ENCODE results near the gene LRRC23. TPM values are rescaled to one million over a fixed set of nuclear protein-coding genes. Genes with fewer than 3 reads are reported as not detected.

The LRRC23 gene
- total and polyA plus RNA-seq, 3 donors from 2014 or later, result 32.7 to 112 (median 33.9) TPM

DNA sequence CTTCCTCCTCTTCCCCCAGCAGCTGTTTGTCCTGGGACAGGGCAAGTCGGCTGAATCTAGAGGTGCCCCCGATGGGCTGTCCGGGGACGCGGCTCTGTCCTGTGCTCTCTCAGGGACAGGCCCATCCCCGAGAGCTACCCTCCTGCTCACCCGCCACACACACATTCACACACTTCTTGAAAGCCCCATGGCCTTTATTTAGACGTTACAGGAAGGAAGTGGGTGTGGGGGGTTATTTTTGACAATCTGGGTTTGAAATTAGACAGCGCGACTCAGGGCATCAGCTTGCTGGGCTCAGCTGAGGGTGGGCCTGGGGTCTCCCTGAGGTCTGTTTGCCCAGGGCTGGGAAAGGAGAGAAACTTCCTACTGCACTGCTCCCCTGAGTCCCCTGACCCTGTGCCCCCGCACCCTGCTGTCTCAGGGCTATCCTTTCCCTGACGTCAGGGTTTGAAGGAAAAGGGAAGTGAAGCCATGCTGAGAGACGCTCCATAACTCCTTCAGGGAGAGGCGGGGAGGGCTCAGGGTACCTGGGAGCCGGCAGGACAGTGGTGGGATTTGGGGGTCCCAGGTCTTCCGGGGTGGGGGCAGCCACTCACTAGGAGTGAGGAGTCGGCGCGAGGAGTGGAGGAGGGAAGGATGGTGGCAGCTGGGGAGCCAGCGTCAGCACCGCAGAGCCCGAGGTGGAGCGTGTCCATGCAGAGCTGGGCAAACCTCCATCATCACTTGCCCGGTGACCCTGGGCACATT lies 54.6 kb downstream of the LRRC23 start:
- no peaks in the 10 kb centered on the region for H3K36me3 ChIP-seq (ENCODE audit: low read depth, missing control alignments)
- no peak overlapping the region for H3K4me3 ChIP-seq
- H3K27ac ChIP-seq, result peak overlapping the region in 1 of 2 donors; percentile 41
- H3K4me1 ChIP-seq, result peaks cover 31% of the 10 kb centered on the region
- no peaks in the 10 kb centered on the region for H3K27me3 ChIP-seq
- WGBS, 2 donors, result 67 to 81% methylated on average over 24 of the region's 24 CpGs
- no peaks in the 10 kb centered on the region for H3K9me3 ChIP-seq
- TF ChIP-seq CTCF (IDR thresholded peaks at IDR 0.05) (no peak), POLR2A (IDR thresholded peaks at IDR 0.05) (no peak)
- DNase-seq, result no peak
- intact Hi-C loops (cut with DNase I; ENCODE audit: low total_unique reads), result no loop called here

- H3K4me1 ChIP-seq, result peaks cover 27% of the 10 kb centered on the region
- H3K27me3 ChIP-seq, result no peaks in the 10 kb centered on the region
- WGBS, 2 donors, result 90 to 94% methylated on average over 11 to 26 of the region's 26 CpGs
- DNase-seq, result no peak
- no peak overlapping the region for H3K4me3 ChIP-seq
- no peak for TF ChIP-seq CTCF (IDR thresholded peaks at IDR 0.05)
- no peak for TF ChIP-seq POLR2A (IDR thresholded peaks at IDR 0.05)
- intact Hi-C loops (cut with DNase I; ENCODE audit: low total_unique reads), result no loop called here
- no peaks in the 10 kb centered on the region for H3K36me3 ChIP-seq (ENCODE audit: low read depth, missing control alignments)
- H3K27ac ChIP-seq, result no peak overlapping the region
- H3K9me3 ChIP-seq, result no peaks in the 10 kb centered on the region
These were observed 55.4 kb downstream of the LRRC23 start for GRCh38 chr12:6959805-6960592.

GRCh38 chr12:6960593-6961277 lies 56.1 kb downstream of the LRRC23 start:
- Histone ChIP-seq H3K4me1 (peaks cover 25% of the 10 kb centered on the region), H3K36me3 (ENCODE audit: low read depth, missing control alignments) (no peaks in the 10 kb centered on the region), H3K27ac (peak overlapping the region; percentile 55 to 68), H3K27me3 (no peaks in the 10 kb centered on the region), H3K9me3 (no peaks in the 10 kb centered on the region), H3K4me3 (no peak overlapping the region)
- WGBS, 2 donors, result 57 to 68% methylated on average over 8 to 13 of the region's 13 CpGs
- DNase-seq, result peak; percentile 52
- intact Hi-C loops (cut with DNase I; ENCODE audit: low total_unique reads), result no loop called here
- TF ChIP-seq POLR2A (IDR thresholded peaks at IDR 0.05) (no peak), CTCF (IDR thresholded peaks at IDR 0.05) (peak in 2 of 3 experiments; percentile 1 to 18)

DNA sequence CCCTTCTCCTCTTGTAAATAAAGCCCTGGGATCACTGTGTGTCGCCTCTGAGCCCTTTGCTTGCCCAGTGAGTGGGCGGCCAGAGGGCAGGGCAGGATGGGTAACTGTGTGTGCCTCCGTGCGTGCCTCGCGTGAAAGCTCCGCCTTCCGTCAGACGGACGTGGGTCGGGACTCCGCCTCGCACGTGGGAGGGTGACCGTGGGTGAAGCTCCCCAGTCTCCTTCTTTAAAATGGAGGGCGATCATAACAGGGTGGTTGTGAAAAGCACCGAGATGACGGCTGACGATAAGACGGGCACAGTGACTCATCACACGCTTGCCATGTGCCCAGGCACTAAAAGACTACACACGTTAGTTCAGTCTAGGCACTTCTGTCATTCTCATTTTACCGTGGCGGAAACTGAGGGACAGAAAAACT lies 56.7 kb downstream of the LRRC23 start:
- intact Hi-C loops (cut with DNase I; ENCODE audit: low total_unique reads), result no loop called here
- DNase-seq, result peak; percentile 51
- 48 to 66% methylated on average over 18 to 24 of the region's 24 CpGs for WGBS, 2 donors

More for the DNA sequence above, 56.7 kb downstream of the LRRC23 start:
- Histone ChIP-seq H3K4me1 (peaks cover 23% of the 10 kb centered on the region), H3K4me3 (no peak overlapping the region), H3K36me3 (ENCODE audit: low read depth, missing control alignments) (no peaks in the 10 kb centered on the region), H3K27me3 (no peaks in the 10 kb centered on the region), H3K27ac (peak overlapping the region; percentile 55 to 68), H3K9me3 (no peaks in the 10 kb centered on the region)
- TF ChIP-seq CTCF (IDR thresholded peaks at IDR 0.05) (no peak), POLR2A (IDR thresholded peaks at IDR 0.05) (no peak)
